Measurements from ENCODE around the gene KLHDC9.
"Not testable (repeated sequence)": the region's sequence is repeated elsewhere in the genome, so short reads cannot be mapped to it uniquely, and the experiment has no call there.

The KLHDC9 gene

GRCh38 chr1:161098210-161099068 is at the start of gene KLHDC9:
Gene KLHDC9 (plus strand): TSS chr1:161098361. CDS start chr1:161098536, 175 bp downstream.
- DNase-seq, result peak; percentile 95

DNA sequence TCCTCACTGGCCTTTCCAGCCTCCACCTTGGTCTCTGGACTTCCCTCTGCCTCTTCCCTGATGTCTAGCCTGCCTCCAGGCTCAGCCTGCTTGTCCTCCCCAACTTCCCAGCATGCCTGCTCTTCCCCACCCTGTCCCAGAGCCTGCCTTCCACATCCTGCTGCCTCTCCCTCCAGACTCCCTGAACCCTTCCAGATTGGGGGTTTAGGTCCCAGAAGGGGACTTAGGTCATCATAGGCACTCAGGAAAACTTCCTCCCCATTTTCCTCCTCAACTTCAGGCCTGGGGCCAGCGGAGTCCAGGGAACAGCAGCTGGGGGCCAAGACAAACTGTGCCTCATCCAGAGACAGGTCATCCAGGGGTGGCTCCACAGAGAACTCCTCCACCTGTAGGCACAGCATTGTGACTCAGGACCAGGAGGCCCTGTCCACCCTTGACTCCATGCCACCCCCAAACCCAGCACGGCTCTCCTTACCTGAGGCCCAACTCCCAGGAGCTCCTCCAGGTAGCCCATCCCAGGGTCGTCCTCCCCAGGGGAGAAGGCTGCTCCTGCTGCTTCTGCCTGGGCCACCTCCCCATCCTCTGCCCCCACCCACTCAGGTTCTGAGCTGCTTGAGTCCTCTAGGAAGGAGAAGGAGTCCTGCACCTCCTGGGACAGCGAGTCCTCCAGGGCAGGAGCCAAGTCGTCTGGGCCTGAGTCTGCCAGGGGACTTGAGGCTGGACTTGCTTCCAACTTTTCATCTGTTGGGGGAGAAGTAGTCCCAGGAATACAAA is 49.0 kb upstream of the KLHDC9 start:
- no peak for DNase-seq

GRCh38 chr1:161051219-161051618 is 46.9 kb upstream of the KLHDC9 start:
- DNase-seq, result no peak

- DNase-seq, result no peak
Measured at GRCh38 chr1:161052899-161053298, 45.3 kb upstream of the KLHDC9 start.

DNA sequence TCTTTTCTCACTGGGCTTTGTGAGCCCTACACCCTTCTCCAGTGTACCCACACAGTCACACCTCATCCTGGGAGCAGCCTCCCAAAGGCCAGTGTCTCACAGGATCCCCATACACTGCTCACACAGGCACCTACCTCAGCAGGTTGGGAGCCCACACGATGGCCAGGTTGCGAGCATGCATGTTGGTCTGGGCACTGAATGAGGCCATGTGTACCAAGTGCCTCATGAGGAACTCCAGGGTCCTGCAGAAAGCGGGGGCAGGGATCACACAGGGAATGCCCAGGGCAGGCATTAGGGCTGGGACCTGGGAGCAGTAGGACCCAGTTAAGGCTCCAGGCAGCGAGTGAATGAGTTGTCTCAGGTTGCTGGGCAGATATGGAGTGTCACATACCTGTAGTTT is 43.9 kb upstream of the KLHDC9 start:
- no peak for DNase-seq

GRCh38 chr1:161054805-161055204 is 43.4 kb upstream of the KLHDC9 start:
- no peak for DNase-seq

- DNase-seq, result no peak
Measured at GRCh38 chr1:161059293-161059692, 38.9 kb upstream of the KLHDC9 start.

DNA sequence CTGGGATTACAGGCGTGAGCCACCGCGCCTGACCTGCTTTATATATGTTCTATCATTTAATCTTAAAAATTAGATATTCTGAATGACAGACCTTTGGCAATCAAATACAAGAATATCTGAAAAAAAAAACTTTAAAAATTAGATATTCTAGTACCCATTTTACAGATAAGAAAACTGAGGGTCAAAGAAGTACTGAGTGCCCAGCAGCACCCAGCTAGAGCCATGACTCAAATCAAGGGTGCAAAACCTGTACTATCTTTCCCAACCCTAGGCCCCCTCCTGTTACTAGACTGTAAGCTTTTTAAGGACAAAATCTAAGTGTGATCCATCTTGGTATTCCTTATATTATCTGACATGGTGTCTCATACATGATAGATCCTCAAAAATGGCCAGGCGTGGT is 36.7 kb upstream of the KLHDC9 start:
- DNase-seq, result no peak

GRCh38 chr1:161063936-161064335 is 34.2 kb upstream of the KLHDC9 start:
- DNase-seq, result not testable (repeated sequence)

DNA sequence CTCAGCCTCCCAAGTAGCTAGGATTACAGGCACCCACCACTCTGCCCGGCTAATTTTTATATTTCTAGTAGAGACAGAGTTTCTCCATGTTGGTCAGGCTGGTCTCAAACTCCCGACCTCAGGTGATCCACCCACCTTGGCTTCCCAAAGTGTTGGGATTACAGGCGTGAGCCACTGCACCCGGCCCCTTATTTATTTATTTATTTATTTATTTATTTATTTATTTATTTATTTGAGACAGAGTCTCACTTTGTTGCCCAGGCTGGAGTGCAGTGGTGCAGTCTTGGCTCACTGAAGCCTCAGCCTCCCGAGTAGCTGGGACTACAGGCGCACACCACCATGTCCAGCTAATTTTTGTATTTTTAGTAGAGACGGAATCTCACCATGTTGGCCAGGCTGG is 32.5 kb upstream of the KLHDC9 start:
- not testable (repeated sequence) for DNase-seq

GRCh38 chr1:161066694-161067093 is 31.5 kb upstream of the KLHDC9 start:
- no peak for DNase-seq

GRCh38 chr1:161068306-161069234 is 29.6 kb upstream of the KLHDC9 start:
- DNase-seq, result peak; percentile 62

DNA sequence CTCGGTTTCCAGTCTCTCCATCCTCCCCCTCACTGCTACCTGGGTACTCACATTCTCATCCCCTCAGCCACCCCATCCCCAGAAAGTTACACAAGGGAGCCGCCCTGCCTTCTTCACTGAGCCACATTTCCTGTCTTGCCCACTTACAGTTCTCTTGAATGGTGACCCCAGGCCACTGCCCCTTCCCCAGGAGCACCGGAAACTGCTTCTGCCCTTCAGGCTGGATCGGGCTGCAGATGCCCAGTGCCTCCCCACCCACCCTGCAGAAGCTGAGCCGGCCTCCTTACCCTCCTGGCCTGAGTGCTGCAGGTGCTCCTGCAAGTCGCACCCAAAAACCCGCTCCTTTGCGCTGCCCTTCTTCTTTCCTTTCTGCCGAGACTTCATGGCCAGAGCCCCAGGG is 28.9 kb upstream of the KLHDC9 start:
- no peak for DNase-seq

DNA sequence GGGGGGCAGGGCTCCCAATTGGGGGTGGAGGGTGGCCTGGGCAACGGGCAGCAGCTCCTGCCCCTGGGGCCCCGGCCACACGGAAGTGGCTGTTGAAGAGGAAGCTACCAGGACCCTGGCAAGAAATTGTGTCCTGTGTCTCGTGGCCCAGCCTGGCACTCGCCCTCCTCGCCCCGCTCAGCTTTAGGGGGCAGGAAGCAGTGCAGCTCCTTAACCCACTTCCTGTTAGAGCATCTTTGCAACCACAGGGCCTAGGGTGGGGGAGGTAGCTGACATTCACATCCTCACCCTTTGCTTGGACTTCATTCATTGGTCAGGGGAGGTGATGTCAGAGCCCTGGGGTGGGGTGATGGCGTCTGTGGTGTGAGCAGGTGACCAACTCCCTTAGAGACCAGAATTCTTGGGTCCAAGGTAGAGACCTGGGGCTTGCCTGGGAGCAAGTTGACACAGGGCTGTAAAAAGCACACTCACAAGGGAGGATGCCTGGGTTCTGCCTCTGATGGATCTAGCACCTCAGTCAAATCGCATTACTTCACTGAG is 28.4 kb upstream of the KLHDC9 start, which contains the start of gene ARHGAP30:
Gene ARHGAP30, minus strand, starts transcription at position 161 of the 540 bp plus-strand sequence. CDS start 267 bp downstream, outside the sequence.
- DNase-seq, result no peak

DNA sequence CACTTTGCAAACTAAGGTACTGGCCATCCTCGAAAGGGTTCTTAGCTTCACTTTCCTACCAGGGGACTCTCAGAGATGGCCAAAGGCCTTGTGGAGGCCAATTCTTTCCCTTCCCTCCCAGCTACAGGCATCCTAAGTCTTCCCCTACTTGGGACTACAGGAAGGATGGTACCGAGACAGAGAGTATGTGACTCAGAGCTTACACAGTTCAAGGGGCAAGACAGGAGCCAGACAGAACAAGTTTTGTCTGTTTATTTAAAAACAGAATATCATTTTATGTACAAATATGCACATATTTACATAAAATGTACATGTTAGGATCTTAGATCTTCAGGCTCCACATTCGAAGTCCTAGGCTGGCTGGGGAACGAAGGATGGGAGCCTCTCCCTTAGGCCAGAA is 27.4 kb upstream of the KLHDC9 start:
- no peak for DNase-seq

GRCh38 chr1:161071886-161072371 is 26.2 kb upstream of the KLHDC9 start:
- peak; percentile 69 for DNase-seq

GRCh38 chr1:161072751-161073449 is 25.3 kb upstream of the KLHDC9 start:
- DNase-seq, result no peak

DNA sequence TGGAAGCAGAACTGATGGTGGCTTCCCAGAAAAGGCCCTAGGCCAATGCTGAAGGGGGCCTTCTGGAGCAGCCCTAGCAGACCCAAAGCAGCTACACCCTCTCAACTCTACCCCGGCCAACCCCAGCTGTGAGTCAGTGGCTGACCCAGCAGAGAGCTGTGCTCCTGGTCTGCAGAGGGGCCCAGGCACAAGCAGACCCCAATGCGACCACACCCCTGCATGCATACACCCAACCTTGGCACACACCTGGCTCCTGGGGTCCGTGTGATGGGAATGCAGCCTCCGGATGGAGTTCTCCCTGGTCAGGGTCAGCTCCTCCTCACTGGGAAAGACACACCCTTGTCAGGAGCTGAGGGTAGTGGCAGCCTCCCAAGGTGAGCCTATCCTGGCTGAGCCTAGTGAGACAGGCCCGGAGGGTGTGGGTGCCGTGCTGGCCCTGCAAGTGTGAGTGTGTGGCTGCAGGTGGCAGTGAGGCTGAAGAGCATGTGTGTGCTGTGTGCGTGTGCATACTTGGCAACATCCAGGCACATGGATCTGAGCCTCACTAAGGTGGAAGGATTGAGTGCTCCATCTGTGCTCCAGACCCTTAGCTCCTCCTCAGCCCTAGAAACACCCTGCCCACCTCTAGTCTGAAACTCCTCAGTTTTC is 24.6 kb upstream of the KLHDC9 start:
- DNase-seq, result no peak

DNA sequence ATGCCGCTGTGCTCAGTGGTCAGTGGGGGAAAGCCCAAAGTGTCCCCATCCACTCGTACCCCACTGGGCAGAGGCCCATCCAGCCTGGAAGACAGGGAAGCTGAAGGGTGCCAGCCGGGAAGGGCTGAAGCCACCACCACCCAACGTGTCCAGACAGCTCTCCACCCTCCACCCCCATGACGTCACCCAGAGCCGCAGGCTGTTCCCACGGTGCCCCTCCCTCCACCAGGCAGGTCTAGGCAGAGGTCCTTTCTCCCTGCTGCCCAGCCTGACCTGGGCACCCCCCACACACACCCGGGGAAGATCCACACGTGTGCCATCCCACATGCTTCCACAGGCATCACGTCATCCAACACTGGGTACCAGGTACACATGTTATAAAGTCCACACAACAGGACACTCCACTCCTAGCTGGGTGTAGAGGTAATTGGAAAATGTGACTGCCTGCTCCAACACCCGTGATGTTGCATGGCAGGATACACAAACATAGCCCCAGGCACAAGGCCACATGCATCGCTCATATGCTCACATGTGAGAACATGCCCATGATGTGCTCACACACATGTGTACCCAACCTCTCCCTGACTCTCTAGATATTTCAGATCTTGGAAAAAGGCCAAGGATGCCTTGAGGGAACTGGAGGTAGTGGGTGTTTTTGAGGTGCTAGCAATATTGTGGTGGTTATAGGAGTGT is 23.3 kb upstream of the KLHDC9 start:
- DNase-seq, result no peak

DNA sequence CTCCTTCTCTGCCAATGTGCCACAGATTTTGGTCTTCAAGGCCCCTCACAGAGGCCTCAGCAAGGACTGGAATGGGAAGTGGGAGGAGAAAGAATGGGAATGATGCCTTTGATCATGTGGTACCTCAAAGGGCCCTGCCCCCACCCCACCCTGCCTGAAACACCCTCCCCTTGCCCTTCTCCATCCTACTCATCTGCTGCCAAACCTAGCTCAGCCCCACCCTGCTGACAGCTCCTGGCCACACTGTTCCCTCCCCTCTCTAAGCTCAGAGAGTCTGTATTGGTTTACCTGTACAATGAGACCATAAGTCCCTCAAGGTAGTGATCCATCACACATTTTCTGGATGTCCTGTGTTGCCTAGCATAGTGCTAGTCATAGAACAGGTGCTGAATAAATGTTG is 21.8 kb upstream of the KLHDC9 start:
- no peak for DNase-seq

GRCh38 chr1:161077426-161077825 is 20.7 kb upstream of the KLHDC9 start:
- DNase-seq, result no peak
